ENCODE results near the gene CDC25B. TPM values are rescaled to one million over a fixed set of nuclear protein-coding genes. Genes with fewer than 3 reads are reported as not detected.

The CDC25B gene
- total RNA-seq, 1 experiment from 2014 or later, result 223 TPM

DNA sequence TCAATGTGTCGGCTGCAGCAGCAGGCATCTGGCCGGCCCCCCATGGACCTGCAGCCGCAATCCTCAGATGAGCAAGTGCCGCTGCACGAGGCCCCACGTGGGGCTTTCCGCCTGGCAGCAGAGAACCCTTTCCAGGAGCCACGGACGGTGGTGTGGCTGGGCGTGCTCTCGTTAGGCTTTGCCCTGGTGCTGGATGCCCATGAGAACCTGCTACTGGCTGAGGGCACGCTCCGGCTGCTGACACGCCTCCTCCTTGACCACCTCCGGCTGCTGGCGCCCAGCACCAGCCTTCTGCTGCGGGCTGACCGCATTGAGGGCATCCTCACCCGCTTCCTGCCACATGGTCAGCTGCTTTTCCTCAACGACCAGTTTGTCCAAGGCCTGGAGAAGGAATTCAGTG lies 27.8 kb downstream of the CDC25B start:
- no peak overlapping the region for H3K4me2 ChIP-seq (ENCODE audit: low read length)
- H3K9me3 ChIP-seq (ENCODE audit: control insufficient read depth in 1 of 2, insufficient read depth in 1 of 2, low read depth in 1 of 2, low read length in 2 of 2), result no peaks in the 10 kb centered on the region
- DNase-seq (ENCODE audit: low read depth, low spot score) (no peak), ATAC-seq (no peak)
- H3K4me3 ChIP-seq (replicated peaks in 1 of 2; ENCODE audit: low read depth in 1 of 2, low read length in 2 of 2), result no peak overlapping the region
- H3K79me2 ChIP-seq (ENCODE audit: insufficient read depth, low read length), result peaks cover 5% of the 10 kb centered on the region
- H3K9me2 ChIP-seq (ENCODE audit: insufficient read depth), result no peaks in the 10 kb centered on the region
- no peaks in the 10 kb centered on the region for H4K20me1 ChIP-seq (ENCODE audit: insufficient read depth)
- peaks cover 14 to 22% of the 10 kb centered on the region in 2 experiments for H3K4me1 ChIP-seq (ENCODE audit: control insufficient read depth in 1 of 2, insufficient read depth in 2 of 2, low read length in 2 of 2)
- ChIA-PET CTCF (no interaction called here), POLR2A (no interaction called here), RAD21 (ENCODE audit: low non-redundant PET in 1 of 2, low total read pairs in 2 of 2, uncharacterized antibody in 2 of 2, unreplicated experiment in 2 of 2) (no interaction called here)
- no peaks in the 10 kb centered on the region for H3K27me3 ChIP-seq (ENCODE audit: insufficient read depth, low read length)
- intact Hi-C loops (cut with micrococcal nuclease), result no loop called here
- peaks cover 4 to 5% of the 10 kb centered on the region in 2 experiments; a peak in 1 of 4 replicates for H3K36me3 ChIP-seq (ENCODE audit: control insufficient read depth in 1 of 2, insufficient read depth in 2 of 2, low read length in 2 of 2)
- BruUV-seq (replicated peaks), result no TSS peak
- H2AFZ ChIP-seq (ENCODE audit: low read depth, low read length, poor library complexity, severe bottlenecking), result no peak overlapping the region
- TF ChIP-seq, protein P1, sequence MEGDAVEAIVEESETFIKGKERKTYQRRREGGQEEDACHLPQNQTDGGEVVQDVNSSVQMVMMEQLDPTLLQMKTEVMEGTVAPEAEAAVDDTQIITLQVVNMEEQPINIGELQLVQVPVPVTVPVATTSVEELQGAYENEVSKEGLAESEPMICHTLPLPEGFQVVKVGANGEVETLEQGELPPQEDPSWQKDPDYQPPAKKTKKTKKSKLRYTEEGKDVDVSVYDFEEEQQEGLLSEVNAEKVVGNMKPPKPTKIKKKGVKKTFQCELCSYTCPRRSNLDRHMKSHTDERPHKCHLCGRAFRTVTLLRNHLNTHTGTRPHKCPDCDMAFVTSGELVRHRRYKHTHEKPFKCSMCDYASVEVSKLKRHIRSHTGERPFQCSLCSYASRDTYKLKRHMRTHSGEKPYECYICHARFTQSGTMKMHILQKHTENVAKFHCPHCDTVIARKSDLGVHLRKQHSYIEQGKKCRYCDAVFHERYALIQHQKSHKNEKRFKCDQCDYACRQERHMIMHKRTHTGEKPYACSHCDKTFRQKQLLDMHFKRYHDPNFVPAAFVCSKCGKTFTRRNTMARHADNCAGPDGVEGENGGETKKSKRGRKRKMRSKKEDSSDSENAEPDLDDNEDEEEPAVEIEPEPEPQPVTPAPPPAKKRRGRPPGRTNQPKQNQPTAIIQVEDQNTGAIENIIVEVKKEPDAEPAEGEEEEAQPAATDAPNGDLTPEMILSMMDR (IDR thresholded peaks at IDR 0.05 in 2 of 3, conservative IDR thresholded peaks at IDR 0.05 in 1 of 3; ENCODE audit: borderline replicate concordance in 1 of 3, insufficient read depth in 1 of 3, low read depth in 2 of 3, low read length in 2 of 3), result no peak
- TF ChIP-seq CBX3 (IDR thresholded peaks at IDR 0.05; ENCODE audit: low read depth), result no peak
- TF ChIP-seq EZH2phosphoT487 (IDR thresholded peaks at IDR 0.05; ENCODE audit: borderline replicate concordance), result no peak
- no peak for TF ChIP-seq ELF1 (IDR thresholded peaks at IDR 0.05; ENCODE audit: borderline replicate concordance, low read depth)
- no peak for TF ChIP-seq FOSL1 (IDR thresholded peaks at IDR 0.05; ENCODE audit: low read depth)
- TF ChIP-seq, protein P2, sequence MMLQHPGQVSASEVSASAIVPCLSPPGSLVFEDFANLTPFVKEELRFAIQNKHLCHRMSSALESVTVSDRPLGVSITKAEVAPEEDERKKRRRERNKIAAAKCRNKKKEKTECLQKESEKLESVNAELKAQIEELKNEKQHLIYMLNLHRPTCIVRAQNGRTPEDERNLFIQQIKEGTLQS (IDR thresholded peaks at IDR 0.05), result no peak
- no peak for TF ChIP-seq EGR1 (IDR thresholded peaks at IDR 0.05; ENCODE audit: low read depth)
- TF ChIP-seq JUND (IDR thresholded peaks at IDR 0.05), result no peak
- no peak for TF ChIP-seq YY1 (IDR thresholded peaks at IDR 0.05; ENCODE audit: extremely low read depth, insufficient replicate concordance, low read depth, low read length)
- no peak for TF ChIP-seq SIN3A (IDR thresholded peaks at IDR 0.05; ENCODE audit: low read depth)
- TF ChIP-seq, protein P3, sequence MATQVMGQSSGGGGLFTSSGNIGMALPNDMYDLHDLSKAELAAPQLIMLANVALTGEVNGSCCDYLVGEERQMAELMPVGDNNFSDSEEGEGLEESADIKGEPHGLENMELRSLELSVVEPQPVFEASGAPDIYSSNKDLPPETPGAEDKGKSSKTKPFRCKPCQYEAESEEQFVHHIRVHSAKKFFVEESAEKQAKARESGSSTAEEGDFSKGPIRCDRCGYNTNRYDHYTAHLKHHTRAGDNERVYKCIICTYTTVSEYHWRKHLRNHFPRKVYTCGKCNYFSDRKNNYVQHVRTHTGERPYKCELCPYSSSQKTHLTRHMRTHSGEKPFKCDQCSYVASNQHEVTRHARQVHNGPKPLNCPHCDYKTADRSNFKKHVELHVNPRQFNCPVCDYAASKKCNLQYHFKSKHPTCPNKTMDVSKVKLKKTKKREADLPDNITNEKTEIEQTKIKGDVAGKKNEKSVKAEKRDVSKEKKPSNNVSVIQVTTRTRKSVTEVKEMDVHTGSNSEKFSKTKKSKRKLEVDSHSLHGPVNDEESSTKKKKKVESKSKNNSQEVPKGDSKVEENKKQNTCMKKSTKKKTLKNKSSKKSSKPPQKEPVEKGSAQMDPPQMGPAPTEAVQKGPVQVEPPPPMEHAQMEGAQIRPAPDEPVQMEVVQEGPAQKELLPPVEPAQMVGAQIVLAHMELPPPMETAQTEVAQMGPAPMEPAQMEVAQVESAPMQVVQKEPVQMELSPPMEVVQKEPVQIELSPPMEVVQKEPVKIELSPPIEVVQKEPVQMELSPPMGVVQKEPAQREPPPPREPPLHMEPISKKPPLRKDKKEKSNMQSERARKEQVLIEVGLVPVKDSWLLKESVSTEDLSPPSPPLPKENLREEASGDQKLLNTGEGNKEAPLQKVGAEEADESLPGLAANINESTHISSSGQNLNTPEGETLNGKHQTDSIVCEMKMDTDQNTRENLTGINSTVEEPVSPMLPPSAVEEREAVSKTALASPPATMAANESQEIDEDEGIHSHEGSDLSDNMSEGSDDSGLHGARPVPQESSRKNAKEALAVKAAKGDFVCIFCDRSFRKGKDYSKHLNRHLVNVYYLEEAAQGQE (IDR thresholded peaks at IDR 0.05; ENCODE audit: low read depth), result no peak
- no peak for TF ChIP-seq RAD21 (IDR thresholded peaks at IDR 0.05; ENCODE audit: low read depth)
- no peak for TF ChIP-seq SP1 (IDR thresholded peaks at IDR 0.05; ENCODE audit: low read depth)
- TF ChIP-seq TCF7L2 (IDR thresholded peaks at IDR 0.05; ENCODE audit: borderline replicate concordance, extremely low read depth, insufficient read depth, insufficient read length), result no peak
- TF ChIP-seq, protein P4, sequence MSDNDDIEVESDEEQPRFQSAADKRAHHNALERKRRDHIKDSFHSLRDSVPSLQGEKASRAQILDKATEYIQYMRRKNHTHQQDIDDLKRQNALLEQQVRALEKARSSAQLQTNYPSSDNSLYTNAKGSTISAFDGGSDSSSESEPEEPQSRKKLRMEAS (IDR thresholded peaks at IDR 0.05), result no peak
- TF ChIP-seq, protein P5, sequence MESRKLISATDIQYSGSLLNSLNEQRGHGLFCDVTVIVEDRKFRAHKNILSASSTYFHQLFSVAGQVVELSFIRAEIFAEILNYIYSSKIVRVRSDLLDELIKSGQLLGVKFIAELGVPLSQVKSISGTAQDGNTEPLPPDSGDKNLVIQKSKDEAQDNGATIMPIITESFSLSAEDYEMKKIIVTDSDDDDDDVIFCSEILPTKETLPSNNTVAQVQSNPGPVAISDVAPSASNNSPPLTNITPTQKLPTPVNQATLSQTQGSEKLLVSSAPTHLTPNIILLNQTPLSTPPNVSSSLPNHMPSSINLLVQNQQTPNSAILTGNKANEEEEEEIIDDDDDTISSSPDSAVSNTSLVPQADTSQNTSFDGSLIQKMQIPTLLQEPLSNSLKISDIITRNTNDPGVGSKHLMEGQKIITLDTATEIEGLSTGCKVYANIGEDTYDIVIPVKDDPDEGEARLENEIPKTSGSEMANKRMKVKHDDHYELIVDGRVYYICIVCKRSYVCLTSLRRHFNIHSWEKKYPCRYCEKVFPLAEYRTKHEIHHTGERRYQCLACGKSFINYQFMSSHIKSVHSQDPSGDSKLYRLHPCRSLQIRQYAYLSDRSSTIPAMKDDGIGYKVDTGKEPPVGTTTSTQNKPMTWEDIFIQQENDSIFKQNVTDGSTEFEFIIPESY (IDR thresholded peaks at IDR 0.05; ENCODE audit: extremely low read depth, insufficient replicate concordance, low read length), result no peak
- no peak for TF ChIP-seq ZFX (IDR thresholded peaks at IDR 0.05)
- no peak for TF ChIP-seq ZNF274 (IDR thresholded peaks at IDR 0.05; ENCODE audit: low read depth, low read length)
- no peak for TF ChIP-seq SRF (IDR thresholded peaks at IDR 0.05; ENCODE audit: low read depth)
- H3K9ac ChIP-seq (ENCODE audit: low read length), result no peak overlapping the region
- H3K27ac ChIP-seq (ENCODE audit: low read depth, low read length), result no peak overlapping the region

Data from HCT116 (cell line).